HepG2 (cell line): ENCODE data around the gene SIGLEC14. TPM values are rescaled to one million over a fixed set of nuclear protein-coding genes. Genes with fewer than 3 reads are reported as not detected.

Experiments
- ADNP ChIP-seq: sonication (generic); formaldehyde crosslinking; IDR thresholded peaks from 2 replicates; pipeline ENCODE4 v1.4.0; 2020; ENCODE audit warnings: missing genetic modification reagents
- ARID4A ChIP-seq: sonication (generic); formaldehyde crosslinking; IDR thresholded peaks from 2 replicates; pipeline ENCODE4 v1.5.0; 2020; ENCODE audit warnings: mild to moderate bottlenecking, missing genetic modification reagents, borderline replicate concordance
- FIP1L1 ChIP-seq: fragments of 200-400 bp; formaldehyde crosslinking; IDR thresholded peaks from 2 replicates; pipeline ENCODE4 v1.6.1; 2018; ENCODE audit warnings: low read depth, mild to moderate bottlenecking, low read length, moderate library complexity, borderline replicate concordance; ENCODE audit not compliant: insufficient read depth
- GATA4 ChIP-seq: sonication (generic); IDR thresholded peaks from 2 replicates; pipeline ENCODE4 v1.6.1; 2016; ENCODE audit warnings: antibody characterized with exemption, low read depth, borderline replicate concordance
- JDP2 ChIP-seq: sonication (generic); formaldehyde crosslinking; IDR thresholded peaks from 2 replicates; pipeline ENCODE4 v1.8.1; 2022; ENCODE audit warnings: missing genetic modification reagents, borderline replicate concordance
- NPAS2 ChIP-seq: sonication (generic); formaldehyde crosslinking; IDR thresholded peaks from 2 replicates; pipeline ENCODE4 v1.8.0; 2022; ENCODE audit warnings: mild to moderate bottlenecking, missing genetic modification reagents, borderline replicate concordance
- PHF21A ChIP-seq: sonication (generic); formaldehyde crosslinking; IDR thresholded peaks from 2 replicates; pipeline ENCODE4 v1.5.0; 2020; ENCODE audit warnings: mild to moderate bottlenecking, missing genetic modification reagents
- PLSCR1 ChIP-seq: sonication (generic); formaldehyde crosslinking; IDR thresholded peaks from 2 replicates; pipeline ENCODE4 v1.5.0; 2020; ENCODE audit warnings: missing genetic modification reagents, mild to moderate bottlenecking, borderline replicate concordance
- SOX13 ChIP-seq, 3 experiments: fragments of 450-650 bp in 1 of 3; sonication (generic) in 1 of 3; formaldehyde crosslinking in 1 of 3; IDR thresholded peaks in 2 of 3; conservative IDR thresholded peaks in 1 of 3; 2 replicates each; pipeline versions ENCODE4 v1.5.0 to v1.6.1; 2016 to 2020; ENCODE audit warnings: antibody characterized with exemption in 1 of 3, mild to moderate bottlenecking in 1 of 3, missing compliant biosample characterization in 1 of 3, missing genetic modification reagents in 1 of 3, moderate library complexity in 1 of 3
- SP140L ChIP-seq: sonication (generic); formaldehyde crosslinking; IDR thresholded peaks from 2 replicates; pipeline ENCODE4 v1.4.0; 2020; ENCODE audit warnings: missing genetic modification reagents, borderline replicate concordance
- SRY ChIP-seq: sonication (generic); formaldehyde crosslinking; IDR thresholded peaks from 2 replicates; pipeline ENCODE4 v1.8.0; 2022; ENCODE audit warnings: mild to moderate bottlenecking, missing genetic modification reagents
- ZKSCAN1 ChIP-seq: fragments of 150-350 bp; IDR thresholded peaks from 2 replicates; pipeline ENCODE4 v1.6.1; 2014; ENCODE audit warnings: low read length
- ZNF12 ChIP-seq: sonication (generic); formaldehyde crosslinking; IDR thresholded peaks from 2 replicates; pipeline ENCODE4 v1.5.0; 2020; ENCODE audit warnings: missing genetic modification reagents
- ZNF138 ChIP-seq: sonication (generic); formaldehyde crosslinking; IDR thresholded peaks from 2 replicates; pipeline ENCODE4 v1.5.0; 2020; ENCODE audit warnings: mild to moderate bottlenecking, low read depth, missing genetic modification reagents
- ZNF383 ChIP-seq: sonication (generic); formaldehyde crosslinking; IDR thresholded peaks from 2 replicates; pipeline ENCODE4 v1.4.0; 2020; ENCODE audit warnings: missing genetic modification reagents, mild to moderate bottlenecking, borderline replicate concordance
- ZNF598 ChIP-seq: sonication (generic); formaldehyde crosslinking; IDR thresholded peaks from 2 replicates; pipeline ENCODE4 v1.5.1; 2020; ENCODE audit warnings: mild to moderate bottlenecking, missing genetic modification reagents, borderline replicate concordance
- ZNF790 ChIP-seq: sonication (generic); formaldehyde crosslinking; IDR thresholded peaks from 2 replicates; pipeline ENCODE4 v1.8.0; 2022; ENCODE audit warnings: missing genetic modification reagents, mild to moderate bottlenecking, borderline replicate concordance
- ZSCAN20 ChIP-seq: sonication (generic); formaldehyde crosslinking; IDR thresholded peaks from 2 replicates; pipeline ENCODE4 v1.4.0; 2020; ENCODE audit warnings: missing genetic modification reagents, mild to moderate bottlenecking, borderline replicate concordance
- polyA plus RNA-seq, 8 experiments: library from polyadenylated mRNA; depleted of rRNA in 3 of 8; stranded (reverse) in 7 of 8; unstranded in 1 of 8; fragments of >200 nt; fragmentation: Illumina TruSeq in 4 of 8; extraction: Trizol in 4 of 8; gene quantifications; 2 replicates each; pipeline versions ENCODE4 v1.2.1 to v1.2.3, GENCODE V29; 2011 to 2016; ENCODE audit warnings: low read depth in 4 of 8, missing spikeins in 1 of 8, mixed read lengths in 1 of 8; ENCODE audit not compliant: insufficient read depth in 1 of 8
- total RNA-seq, 5 experiments: library from RNA; depleted of rRNA; stranded (reverse); fragments of >200 nt; fragmentation: Illumina TruSeq; extraction: Trizol; gene quantifications; 2 replicates each; pipeline ENCODE4 v1.2.3, GENCODE V29; 2016; ENCODE audit warnings: low read depth in 1 of 5
- TF ChIP-seq, protein P1 (sequence below): sonication (generic); formaldehyde crosslinking; IDR thresholded peaks from 2 replicates; pipeline ENCODE4 v1.8.1; 2023; ENCODE audit warnings: missing genetic modification reagents, mild to moderate bottlenecking, borderline replicate concordance
- TF ChIP-seq, protein P2 (sequence below): IDR thresholded peaks from 2 replicates; pipeline ENCODE4 v1.6.1; 2012; ENCODE audit warnings: inconsistent platforms
- TF ChIP-seq, protein P3 (sequence below): IDR thresholded peaks from 2 replicates; pipeline ENCODE4 v1.6.1; 2018; ENCODE audit warnings: missing genetic modification reagents

Gene SIGLEC14
- total and polyA plus RNA-seq, 2 of the 13 experiments (the other 11 are each of a cell fraction or from before 2014, with no cell fraction given): 0.05 to 0.09 TPM

DNA sequence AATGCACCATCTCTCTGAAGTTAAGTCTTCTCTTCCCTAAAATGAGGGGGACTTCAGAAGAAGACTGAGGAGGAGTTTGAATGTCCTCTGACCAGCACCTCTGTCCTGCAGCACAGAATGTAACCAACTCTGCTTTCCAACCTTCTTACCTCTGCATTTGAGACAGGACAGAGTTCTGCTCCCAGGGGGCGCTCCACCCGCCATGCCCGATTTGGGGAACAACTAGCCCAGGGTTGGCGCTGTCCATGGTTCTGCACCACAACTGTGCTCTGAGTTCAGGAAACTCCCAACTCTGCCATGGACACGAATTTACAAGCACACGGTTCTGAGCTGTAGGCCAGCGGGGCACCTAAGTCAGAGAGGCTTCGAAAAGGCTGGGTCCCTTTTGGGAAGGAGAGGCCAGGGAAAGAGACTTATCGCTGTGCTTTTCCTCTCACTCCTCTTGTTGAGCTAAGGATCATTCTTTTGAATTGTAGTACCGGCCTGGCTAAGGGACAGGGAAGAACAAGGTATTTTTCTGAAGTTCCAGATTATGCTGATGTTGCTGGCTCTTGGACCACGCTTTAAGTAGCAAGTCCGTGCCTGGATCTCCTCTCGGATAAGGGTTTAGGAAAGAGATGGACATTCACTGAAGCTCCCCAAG is 38.6 kb downstream of the SIGLEC14 start (continued):
- TF ChIP-seq SP140L (CRISPR knock-in tag): peak; percentile 98; the same call in 1 of the 2 replicates
- no peak for TF ChIP-seq PLSCR1
- TF ChIP-seq PHF21A (CRISPR knock-in tag): no peak
- TF ChIP-seq ZNF138 (CRISPR knock-in tag): 0 out of 2 replicates have a peak, but pooled peaks have one; percentile 57
- TF ChIP-seq JDP2: peak; percentile 67; the same call in 1 of the 2 replicates
- peak; percentile 48; the same call in 1 of the 2 replicates for TF ChIP-seq ARID4A (CRISPR knock-in tag)
- TF ChIP-seq ZNF598 (CRISPR knock-in tag): no peak
- no peak for TF ChIP-seq GATA4
- TF ChIP-seq, protein P1, sequence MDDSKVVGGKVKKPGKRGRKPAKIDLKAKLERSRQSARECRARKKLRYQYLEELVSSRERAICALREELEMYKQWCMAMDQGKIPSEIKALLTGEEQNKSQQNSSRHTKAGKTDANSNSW: 0 out of 2 replicates have a peak, but pooled peaks have one; percentile 84
- peak; percentile 97 for TF ChIP-seq SRY (CRISPR knock-in tag)
- TF ChIP-seq, protein P2, sequence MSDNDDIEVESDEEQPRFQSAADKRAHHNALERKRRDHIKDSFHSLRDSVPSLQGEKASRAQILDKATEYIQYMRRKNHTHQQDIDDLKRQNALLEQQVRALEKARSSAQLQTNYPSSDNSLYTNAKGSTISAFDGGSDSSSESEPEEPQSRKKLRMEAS: no peak
- TF ChIP-seq, protein P3, sequence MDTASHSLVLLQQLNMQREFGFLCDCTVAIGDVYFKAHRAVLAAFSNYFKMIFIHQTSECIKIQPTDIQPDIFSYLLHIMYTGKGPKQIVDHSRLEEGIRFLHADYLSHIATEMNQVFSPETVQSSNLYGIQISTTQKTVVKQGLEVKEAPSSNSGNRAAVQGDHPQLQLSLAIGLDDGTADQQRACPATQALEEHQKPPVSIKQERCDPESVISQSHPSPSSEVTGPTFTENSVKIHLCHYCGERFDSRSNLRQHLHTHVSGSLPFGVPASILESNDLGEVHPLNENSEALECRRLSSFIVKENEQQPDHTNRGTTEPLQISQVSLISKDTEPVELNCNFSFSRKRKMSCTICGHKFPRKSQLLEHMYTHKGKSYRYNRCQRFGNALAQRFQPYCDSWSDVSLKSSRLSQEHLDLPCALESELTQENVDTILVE (CRISPR knock-in tag): peak; percentile 95
- TF ChIP-seq SOX13 (IDR thresholded peaks at IDR 0.05): no peak
- TF ChIP-seq SOX13 (CRISPR knock-in tag; conservative IDR thresholded peaks at IDR 0.05 in 1 of 2, IDR thresholded peaks at IDR 0.05 in 1 of 2): peak in 1 of 2 experiments; percentile 69; a peak in 2 of 4 replicates
- TF ChIP-seq NPAS2 (CRISPR knock-in tag): no peak
- no peak; the same call in 1 of the 2 replicates for TF ChIP-seq ZNF790
- no peak for TF ChIP-seq FIP1L1
- peak; percentile 74 for TF ChIP-seq ZNF12 (CRISPR knock-in tag)
- no peak for TF ChIP-seq ZNF383
- TF ChIP-seq ZSCAN20 (CRISPR knock-in tag): 0 out of 2 replicates have a peak, but pooled peaks have one; percentile 67
- TF ChIP-seq ADNP (CRISPR knock-in tag): no peak
- no peak for TF ChIP-seq ZKSCAN1
